CD4-positive, CD25-positive, alpha-beta regulatory T cell (primary cell): Measurements from ENCODE around the gene GABBR2. TPM values are rescaled to one million over a fixed set of nuclear protein-coding genes. Genes with fewer than 3 reads are reported as not detected.

ENCODE experiments used
- ATAC-seq, 2 donors: fragments of 150-1000 bp; cut with Tn5 transposase; one replicate each; pipeline ENCODE4 v1.10.0; 2021; ENCODE audit warnings: low read depth in 2 of 2, moderate number of reproducible peaks in 2 of 2, moderate library complexity in 1 of 2
- DNase-seq, 3 donors: peaks; one replicate each; pipeline versions ENCODE4 v3.0.0 to v3.0.0-alpha.2; 2012 to 2022; ENCODE audit warnings: mixed read lengths in 1 of 3
- H3K27ac ChIP-seq: one replicate; pipeline ENCODE4 v1.7.0; 2013; ENCODE audit warnings: mild to moderate bottlenecking, low read length; ENCODE audit not compliant: insufficient read depth, poor library complexity, severe bottlenecking
- H3K27me3 ChIP-seq: one replicate; pipeline ENCODE4 v1.7.0; 2013; ENCODE audit warnings: low read length; ENCODE audit not compliant: control insufficient read depth, insufficient read depth
- H3K36me3 ChIP-seq: one replicate; pipeline ENCODE4 v1.7.0; 2013; ENCODE audit warnings: mild to moderate bottlenecking, low read length, moderate library complexity; ENCODE audit not compliant: control insufficient read depth, insufficient read depth
- H3K4me1 ChIP-seq: 2 replicates; pipeline ENCODE4 v1.7.0; 2013; ENCODE audit warnings: mild to moderate bottlenecking, low read length; ENCODE audit not compliant: insufficient read depth, control insufficient read depth, poor library complexity, severe bottlenecking
- H3K4me3 ChIP-seq: one replicate; pipeline ENCODE4 v1.7.0; 2013; ENCODE audit warnings: low read depth, mild to moderate bottlenecking, low read length, moderate library complexity
- H3K9me3 ChIP-seq, 2 experiments: 1 replicate in 1 of 2; 2 replicates in 1 of 2; pipeline ENCODE4 v1.7.0; 2013; ENCODE audit warnings: low read length in 2 of 2, mild to moderate bottlenecking in 1 of 2, moderate library complexity in 1 of 2; ENCODE audit not compliant: control insufficient read depth in 2 of 2
- H3K27ac Mint-ChIP-seq, 3 donors: one replicate each; pipeline ENCODE4 v1.8.0; 2020 to 2022; ENCODE audit warnings: mild to moderate bottlenecking in 3 of 3, mixed read lengths in 3 of 3, moderate library complexity in 2 of 3
- H3K27me3 Mint-ChIP-seq: one replicate; pipeline ENCODE4 v1.8.0; 2022; ENCODE audit warnings: mild to moderate bottlenecking, mixed read lengths
- H3K36me3 Mint-ChIP-seq: one replicate; pipeline ENCODE4 v1.8.0; 2020; ENCODE audit warnings: mixed read lengths
- H3K4me1 Mint-ChIP-seq, 4 donors: one replicate each; pipeline ENCODE4 v1.8.0; 2020 to 2022; ENCODE audit warnings: mixed read lengths in 4 of 4, mild to moderate bottlenecking in 1 of 4
- H3K4me3 Mint-ChIP-seq, 4 donors: one replicate each; pipeline ENCODE4 v1.8.0; 2020 to 2022; ENCODE audit warnings: mild to moderate bottlenecking in 4 of 4, mixed read lengths in 4 of 4, moderate library complexity in 3 of 4
- H3K9me3 Mint-ChIP-seq, 7 donors: one replicate each; pipeline ENCODE4 v1.8.0; 2020 to 2022; ENCODE audit warnings: mixed read lengths in 7 of 7, mild to moderate bottlenecking in 3 of 7, moderate library complexity in 2 of 7
- polyA plus RNA-seq, 4 donors: library from polyadenylated mRNA; unstranded; fragments of 300-500 nt; fragmentation: Illumina TruSeq; gene quantifications; one replicate each; pipeline ENCODE4 v1.2.3, GENCODE V29; 2021
- total RNA-seq: library from RNA; stranded (reverse); gene quantifications from one replicate; pipeline ENCODE4 v1.2.3, GENCODE V29; 2022

GABBR2 gene
- total and polyA plus RNA-seq, 5 donors from 2014 or later = not detected

DNA sequence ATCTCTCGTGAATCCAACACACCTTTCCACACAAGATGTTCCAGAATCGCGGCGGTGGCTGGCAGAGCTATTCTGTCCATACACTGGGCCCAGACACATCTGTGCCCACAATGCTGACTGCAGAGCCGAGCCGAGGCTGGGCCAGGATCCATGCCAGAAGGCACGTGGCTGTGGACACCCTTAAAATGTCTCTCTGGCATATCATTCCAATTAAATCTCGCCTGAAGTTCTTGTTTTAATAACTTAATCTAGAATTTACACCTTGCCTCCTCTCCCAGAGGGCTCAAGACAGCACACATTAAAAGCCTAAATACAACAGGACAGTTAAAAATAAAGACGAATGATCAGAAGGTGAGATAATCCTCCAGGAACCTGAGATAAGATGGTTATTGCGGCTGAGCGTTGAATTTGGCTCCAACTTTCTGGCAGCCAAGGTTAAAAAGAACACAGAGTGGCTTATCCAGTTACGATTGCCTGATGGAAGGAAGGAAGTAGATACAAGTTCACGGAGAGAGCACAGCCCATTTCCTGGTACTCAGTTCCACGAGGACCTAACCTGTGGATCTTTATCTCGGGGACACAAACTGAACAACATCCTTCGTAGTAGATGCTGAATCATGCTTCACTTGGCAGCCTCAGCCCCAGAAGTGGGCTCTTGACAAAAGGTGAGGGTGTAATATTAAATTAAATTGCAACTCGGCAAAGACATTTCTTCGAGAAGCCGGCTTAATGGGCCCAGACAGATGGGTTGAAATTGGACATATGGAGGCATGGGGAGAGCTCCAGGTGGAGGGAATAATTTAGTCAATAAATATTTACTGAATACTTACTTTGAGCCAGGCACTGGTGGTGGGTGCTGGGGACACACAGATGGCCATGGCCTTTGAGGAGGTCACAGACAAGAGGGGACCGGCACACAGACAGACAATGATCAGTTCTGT lies 367.3 kb downstream of the GABBR2 start:
- peak in 1 of 3 donors; percentile 73 for DNase-seq
- peaks cover 0 to 12% (median 2%) of the 10 kb centered on the region in 4 donors for H3K4me1 Mint-ChIP-seq
- Histone ChIP-seq H3K27me3 (peaks cover 2% of the 10 kb centered on the region), H3K27ac (no peak overlapping the region), H3K9me3 (no peaks in the 10 kb centered on the region), H3K4me3 (no peak overlapping the region), H3K4me1 (no peaks in the 10 kb centered on the region), H3K36me3 (no peaks in the 10 kb centered on the region)
- no peaks in the 10 kb centered on the region for H3K36me3 Mint-ChIP-seq
- peaks cover 20% of the 10 kb centered on the region for H3K27me3 Mint-ChIP-seq
- peak overlapping the region in 2 of 3 donors; percentile 18 to 54 for H3K27ac Mint-ChIP-seq
- H3K4me3 Mint-ChIP-seq = no peak overlapping the region
- ATAC-seq = no peak
- peaks cover 0 to 7% (median 0%) of the 10 kb centered on the region in 7 donors for H3K9me3 Mint-ChIP-seq

DNA sequence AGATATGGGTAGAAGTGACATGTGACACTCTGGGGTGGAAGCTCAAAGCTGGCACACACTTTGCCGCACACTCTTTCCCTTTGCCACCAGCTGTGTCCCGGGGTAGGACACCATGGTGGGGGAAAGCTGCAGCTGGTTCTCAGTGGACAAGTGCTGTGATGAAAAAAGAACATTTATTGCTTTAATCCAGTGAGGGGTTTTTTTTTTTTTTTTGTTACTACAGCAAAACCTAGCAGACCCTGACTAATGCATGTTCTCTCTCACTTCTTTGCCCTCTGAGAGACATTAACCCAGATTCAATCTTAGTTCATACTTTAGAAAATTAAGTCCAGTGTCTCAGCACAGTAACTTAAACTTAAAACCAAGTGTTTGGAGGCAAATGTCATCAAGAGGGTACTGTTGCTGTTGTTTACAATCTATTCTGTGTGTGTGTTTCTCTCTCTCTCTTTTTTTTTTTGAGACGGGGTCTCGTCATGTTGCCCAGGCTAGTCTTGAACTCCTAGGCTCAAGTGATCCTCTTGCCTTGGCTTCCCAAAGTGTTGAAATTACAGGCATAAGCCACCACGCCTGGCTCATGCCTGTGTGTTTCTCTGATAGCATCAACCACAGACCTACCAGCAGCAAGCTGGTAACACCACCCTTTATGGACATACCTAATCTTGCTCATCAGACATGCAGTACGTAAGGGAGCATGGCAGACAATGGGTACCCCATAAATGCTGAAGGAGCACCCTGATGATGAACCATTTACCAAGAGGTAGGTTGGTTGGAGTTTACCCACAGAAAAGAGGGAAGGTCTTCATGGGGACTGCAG lies 368.5 kb downstream of the GABBR2 start:
- Mint-ChIP-seq H3K36me3 (peaks cover 5% of the 10 kb centered on the region), H3K4me3 (no peak overlapping the region), H3K4me1 (peaks cover 0 to 12% (median 2%) of the 10 kb centered on the region in 4 donors), H3K27me3 (peaks cover 16% of the 10 kb centered on the region), H3K9me3 (peaks cover 0 to 7% (median 0%) of the 10 kb centered on the region in 7 donors), H3K27ac (no peak overlapping the region)
- H3K27ac ChIP-seq = no peak overlapping the region
- H3K9me3 ChIP-seq = no peaks in the 10 kb centered on the region
- no peaks in the 10 kb centered on the region for H3K27me3 ChIP-seq
- H3K4me1 ChIP-seq = no peaks in the 10 kb centered on the region
- no peak overlapping the region for H3K4me3 ChIP-seq
- DNase-seq = no peak
- no peak for ATAC-seq
- no peaks in the 10 kb centered on the region for H3K36me3 ChIP-seq

DNA sequence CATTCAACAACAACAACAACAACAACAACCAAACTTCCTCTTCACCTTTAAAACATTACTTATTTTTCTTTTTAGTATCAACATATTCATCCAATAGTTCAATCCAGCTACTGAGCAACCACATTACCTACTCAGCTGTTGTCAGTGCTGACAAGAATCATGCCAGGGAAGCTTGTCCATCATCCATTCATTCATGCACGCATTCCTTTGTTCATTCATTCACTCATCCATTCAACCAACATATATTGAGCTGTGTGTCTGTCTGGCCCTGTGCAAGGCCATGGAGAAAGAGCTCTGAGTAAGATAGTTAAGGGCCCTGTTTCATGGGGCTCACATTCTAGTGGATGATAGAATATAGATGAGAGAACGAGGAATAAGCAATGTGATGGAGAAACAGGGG lies 373.1 kb downstream of the GABBR2 start:
- Mint-ChIP-seq H3K4me3 (no peak overlapping the region), H3K9me3 (peaks cover 0 to 2% (median 0%) of the 10 kb centered on the region in 7 donors), H3K4me1 (peaks cover 0 to 2% (median 0%) of the 10 kb centered on the region in 4 donors), H3K27me3 (peaks cover 8% of the 10 kb centered on the region), H3K36me3 (peaks cover 5% of the 10 kb centered on the region), H3K27ac (no peak overlapping the region)
- no peak for DNase-seq
- H3K9me3 ChIP-seq = no peaks in the 10 kb centered on the region
- peaks cover 3% of the 10 kb centered on the region for H3K27me3 ChIP-seq
- no peaks in the 10 kb centered on the region for H3K36me3 ChIP-seq
- H3K4me1 ChIP-seq = no peaks in the 10 kb centered on the region
- no peak overlapping the region for H3K4me3 ChIP-seq
- ATAC-seq = no peak
- H3K27ac ChIP-seq = no peak overlapping the region

DNA sequence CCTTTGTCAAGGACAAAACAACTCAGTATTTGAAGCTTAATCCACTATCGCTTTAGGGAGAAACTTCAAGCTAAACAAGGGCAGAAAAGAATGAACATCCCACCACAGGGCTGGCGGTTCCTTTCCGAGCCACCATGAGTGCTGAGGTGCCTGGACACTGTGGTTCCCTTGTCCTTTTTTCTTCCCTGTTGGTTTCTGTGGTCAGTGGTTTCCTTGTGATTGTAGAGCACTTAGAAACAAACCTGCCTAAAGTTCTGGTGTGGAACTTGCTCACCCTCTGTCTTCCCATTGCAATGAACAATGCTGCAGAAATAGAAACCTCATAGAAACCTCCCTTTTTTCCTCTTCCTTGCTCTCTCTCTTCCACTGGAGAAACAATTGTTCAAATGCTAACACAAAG lies 373.9 kb downstream of the GABBR2 start:
- no peak overlapping the region for H3K4me3 ChIP-seq
- Mint-ChIP-seq H3K4me1 (no peaks in the 10 kb centered on the region), H3K9me3 (peaks cover 0 to 2% (median 0%) of the 10 kb centered on the region in 7 donors), H3K36me3 (peaks cover 5% of the 10 kb centered on the region), H3K4me3 (no peak overlapping the region), H3K27ac (no peak overlapping the region), H3K27me3 (peaks cover 14% of the 10 kb centered on the region)
- no peaks in the 10 kb centered on the region for H3K9me3 ChIP-seq
- no peak for DNase-seq
- no peak for ATAC-seq
- H3K36me3 ChIP-seq = no peaks in the 10 kb centered on the region
- no peak overlapping the region for H3K27ac ChIP-seq
- H3K4me1 ChIP-seq = no peaks in the 10 kb centered on the region
- H3K27me3 ChIP-seq = peaks cover 5% of the 10 kb centered on the region

DNA sequence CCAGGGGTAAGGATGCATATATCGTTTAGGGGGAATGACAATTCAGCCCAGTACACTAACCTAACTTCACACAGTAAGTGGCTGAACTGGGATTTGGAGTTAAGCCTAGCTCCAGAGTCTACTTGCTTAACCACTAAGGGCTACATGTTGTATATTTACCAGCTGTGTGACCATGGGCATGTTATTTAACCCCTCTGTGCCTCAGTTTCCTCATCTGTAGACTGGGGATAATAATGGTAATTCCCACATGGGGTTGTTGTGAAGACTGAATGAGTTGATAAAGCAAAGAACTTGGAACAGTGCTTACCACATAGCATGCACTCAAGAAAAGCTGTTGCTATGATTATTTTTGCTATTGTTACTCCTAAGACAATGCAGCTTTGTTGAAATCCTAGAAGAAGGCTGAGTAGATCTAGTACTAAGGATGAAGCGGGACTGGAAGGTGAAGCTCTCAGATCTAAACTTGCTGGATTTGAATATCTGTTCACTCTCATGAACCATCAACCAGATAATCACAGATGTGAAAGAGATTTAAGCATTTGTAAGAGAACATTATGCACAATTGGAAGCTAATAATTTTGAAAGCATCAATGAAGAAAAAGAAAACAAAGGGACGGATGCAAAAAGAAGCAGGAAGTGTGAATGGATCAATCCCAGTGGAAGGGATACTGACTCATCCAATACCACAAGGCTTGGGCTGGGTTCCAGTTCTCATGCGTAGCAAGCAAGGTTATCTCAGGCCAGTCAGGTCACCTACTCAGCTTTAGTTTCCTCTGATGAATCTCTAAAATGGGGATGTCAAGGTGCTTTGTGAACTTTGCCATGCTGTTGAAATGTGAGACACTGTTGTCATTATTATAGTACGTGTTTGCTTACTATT lies 374.8 kb downstream of the GABBR2 start:
- ATAC-seq (no peak), DNase-seq (no peak)
- peaks cover 6% of the 10 kb centered on the region for H3K27me3 ChIP-seq
- no peaks in the 10 kb centered on the region for H3K36me3 ChIP-seq
- H3K9me3 Mint-ChIP-seq = peaks cover 0 to 2% (median 0%) of the 10 kb centered on the region in 7 donors
- no peaks in the 10 kb centered on the region for H3K9me3 ChIP-seq
- H3K4me1 Mint-ChIP-seq = no peaks in the 10 kb centered on the region
- H3K36me3 Mint-ChIP-seq = peaks cover 5% of the 10 kb centered on the region
- H3K4me3 Mint-ChIP-seq = no peak overlapping the region
- H3K27ac Mint-ChIP-seq = peak overlapping the region in 1 of 3 donors; percentile 64
- H3K4me3 ChIP-seq = no peak overlapping the region
- peaks cover 18% of the 10 kb centered on the region for H3K27me3 Mint-ChIP-seq
- H3K4me1 ChIP-seq = no peaks in the 10 kb centered on the region
- no peak overlapping the region for H3K27ac ChIP-seq

DNA sequence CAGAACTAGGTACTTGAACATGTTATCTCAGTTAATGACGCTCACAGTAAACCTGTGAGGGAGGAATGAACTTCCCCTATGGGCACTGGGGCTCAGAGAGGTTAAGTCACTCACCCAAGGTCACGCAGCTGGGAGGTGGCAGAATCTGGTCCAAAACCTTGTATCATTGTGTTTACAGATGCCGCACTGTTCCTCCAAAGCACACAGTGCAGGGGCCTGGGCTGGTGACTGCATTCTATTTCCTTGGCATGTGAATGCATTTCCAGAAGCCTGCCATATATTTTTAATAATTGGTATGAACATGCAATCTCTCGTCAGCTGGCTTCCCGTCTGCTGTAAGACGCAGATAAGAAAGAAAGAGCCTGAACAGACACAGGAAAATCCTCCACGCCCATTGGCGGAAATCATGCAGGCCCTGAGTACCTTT lies 376.3 kb downstream of the GABBR2 start:
- H3K27ac Mint-ChIP-seq = no peak overlapping the region
- DNase-seq = no peak
- Histone ChIP-seq H3K36me3 (no peaks in the 10 kb centered on the region), H3K9me3 (no peaks in the 10 kb centered on the region), H3K4me1 (no peaks in the 10 kb centered on the region), H3K27me3 (peaks cover 6% of the 10 kb centered on the region), H3K27ac (no peak overlapping the region), H3K4me3 (no peak overlapping the region)
- H3K27me3 Mint-ChIP-seq = peaks cover 15% of the 10 kb centered on the region
- H3K4me3 Mint-ChIP-seq = no peak overlapping the region
- no peaks in the 10 kb centered on the region for H3K9me3 Mint-ChIP-seq
- no peaks in the 10 kb centered on the region for H3K4me1 Mint-ChIP-seq
- H3K36me3 Mint-ChIP-seq = peaks cover 5% of the 10 kb centered on the region
- no peak for ATAC-seq
